K562 (cell line): ENCODE results near the gene MARCHF7. TPM values are rescaled to one million over a fixed set of nuclear protein-coding genes. Genes with fewer than 3 reads are reported as not detected.

Source experiments
- ATAC-seq: fragments of 200-7000 bp; cut with Tn5 transposase; 3 replicates; pipeline ENCODE4 v1.9.1; 2020; ENCODE audit warnings: moderate library complexity
- BruUV-seq: library from RNA; stranded (reverse); fragments of 400-500 nt; replicated peaks from 2 replicates; lab custom pipeline; 2021; lab: Mats Ljungman, UMichigan
- CTCF ChIA-PET: fragments of 300-600 bp; formaldehyde crosslinking; extraction: SDS; loops from one replicate; lab custom pipeline; 2021; ENCODE audit warnings: low intra/inter-chr PET ratio; lab: Yijun Ruan, JAX
- POLR2A ChIA-PET: fragments of 300-600, 350-650 bp; sonication (Branson Sonifier 250); formaldehyde crosslinking; extraction: SDS; loops from one replicate; lab custom pipeline; 2021; ENCODE audit warnings: antibody characterized with exemption, inconsistent platforms; lab: Yijun Ruan, JAX
- DNase-seq, 4 experiments: peaks; one replicate each; pipeline versions ENCODE4 v3.0.0 to v3.0.0-alpha.2; 2011 to 2018; ENCODE audit warnings: low spot score in 3 of 4, mixed read lengths in 3 of 4; ENCODE audit errors: extremely low read depth in 1 of 4
- FAIRE-seq: peaks from 2 replicates; lab custom pipeline; 2011; peaks lifted over from hg19 to GRCh38; lab: Jason Lieb, UNC
- H2AFZ ChIP-seq: 2 replicates; pipeline ENCODE4 v1.6.0; 2011; ENCODE audit warnings: low read depth, low read length, control low read depth, inconsistent platforms
- H3K27ac ChIP-seq: fragments of 200-600 bp; 3 replicates; pipeline ENCODE4 v1.8.0; 2011; ENCODE audit warnings: low read depth, mild to moderate bottlenecking, control low read depth, inconsistent platforms, low read length, moderate library complexity, mixed read lengths; ENCODE audit errors: extremely low read depth
- H3K27me3 ChIP-seq, 2 experiments: fragments of 300-600 bp in 1 of 2; 2 replicates in 1 of 2; 3 replicates in 1 of 2; pipeline versions ENCODE4 v1.6.0 to v1.8.0; 2011; ENCODE audit warnings: inconsistent platforms in 2 of 2, low read length in 2 of 2, mild to moderate bottlenecking in 1 of 2, mixed read lengths in 1 of 2, moderate library complexity in 1 of 2; ENCODE audit not compliant: control insufficient read depth in 2 of 2, insufficient read depth in 2 of 2
- H3K36me3 ChIP-seq: fragments of 300-600 bp; 3 replicates; pipeline ENCODE4 v1.8.0; 2011; ENCODE audit warnings: mild to moderate bottlenecking, low read length, inconsistent platforms; ENCODE audit not compliant: control insufficient read depth, insufficient read depth
- H3K4me1 ChIP-seq, 2 experiments: fragments of 200-600 bp in 1 of 2; replicated peaks in 1 of 2; 2 replicates in 1 of 2; 3 replicates in 1 of 2; pipeline versions ENCODE4 v1.5.1 to v1.8.0; 2011; ENCODE audit warnings: inconsistent platforms in 2 of 2, low read length in 2 of 2, mild to moderate bottlenecking in 1 of 2, mixed read lengths in 1 of 2, moderate library complexity in 1 of 2; ENCODE audit not compliant: control insufficient read depth in 2 of 2, insufficient read depth in 2 of 2
- H3K4me2 ChIP-seq: 2 replicates; pipeline ENCODE4 v1.6.1; 2011; ENCODE audit warnings: low read length, control low read depth, inconsistent platforms, mixed read lengths; ENCODE audit not compliant: insufficient read depth
- H3K4me3 ChIP-seq: fragments of 200-600 bp; sonication (generic), shearing (Covaris generic); 2 replicates; pipeline ENCODE4 v1.5.1; 2016; ENCODE audit warnings: control low read depth, inconsistent platforms
- H3K79me2 ChIP-seq: fragments of 200-600 bp; 3 replicates; pipeline ENCODE4 v1.8.0; 2011; ENCODE audit warnings: low read length, inconsistent platforms; ENCODE audit not compliant: control insufficient read depth, insufficient read depth
- H3K9ac ChIP-seq, 2 experiments: 2 replicates each; pipeline versions ENCODE4 v1.6.0 to v1.6.1; 2011; ENCODE audit warnings: low read depth in 2 of 2, low read length in 2 of 2, control low read depth in 1 of 2, inconsistent platforms in 1 of 2, mild to moderate bottlenecking in 1 of 2, mixed read lengths in 1 of 2; ENCODE audit not compliant: insufficient read depth in 1 of 2
- H3K9me1 ChIP-seq: one replicate; pipeline ENCODE4 v1.6.0; 2011; ENCODE audit warnings: inconsistent platforms, mild to moderate bottlenecking, low read length, moderate library complexity; ENCODE audit not compliant: control insufficient read depth, insufficient read depth
- H3K9me3 ChIP-seq: replicated peaks from 2 replicates; pipeline ENCODE4 v1.5.1; 2011; ENCODE audit warnings: low read depth, low read length, inconsistent platforms; ENCODE audit not compliant: control insufficient read depth, insufficient read depth
- H4K20me1 ChIP-seq: replicated peaks from 2 replicates; pipeline ENCODE4 v1.6.1; 2011; ENCODE audit warnings: low read length, inconsistent platforms, mixed read lengths; ENCODE audit not compliant: control insufficient read depth, insufficient read depth
- CREM ChIP-seq: IDR thresholded peaks from 2 replicates; pipeline ENCODE4 v1.6.1; 2014; ENCODE audit warnings: antibody characterized with exemption, low read depth
- ESRRB ChIP-seq: fragments of 250-450 bp; sonication (Bioruptor Pico); IDR thresholded peaks from 2 replicates; pipeline ENCODE4 v1.5.0; 2020; ENCODE audit warnings: mild to moderate bottlenecking, moderate library complexity, borderline replicate concordance
- HMG20B ChIP-seq: fragments of 250-450 bp; sonication (Bioruptor Pico); IDR thresholded peaks from 2 replicates; pipeline ENCODE4 v1.5.0; 2021; ENCODE audit warnings: mild to moderate bottlenecking
- RFX5 ChIP-seq: IDR thresholded peaks from 2 replicates; pipeline ENCODE4 v1.6.1; 2011; ENCODE audit warnings: low read depth, mild to moderate bottlenecking, improper control_type of control experiment, low read length
- SRSF1 ChIP-seq: fragments of 200-400 bp; formaldehyde crosslinking; IDR thresholded peaks from 2 replicates; pipeline ENCODE4 v1.6.1; 2017; ENCODE audit warnings: mild to moderate bottlenecking, low read depth, low read length, moderate library complexity
- ZNF239 ChIP-seq: fragments of 250-450 bp; sonication (Bioruptor Pico); IDR thresholded peaks from 2 replicates; pipeline ENCODE4 v1.4.0; 2020; ENCODE audit warnings: mild to moderate bottlenecking
- WGBS: fragments of 100-300 bp; shearing (Covaris generic); methylation state at CpG from one replicate; pipeline ENCODE4 v1.1.6; 2016; ENCODE audit warnings: low coverage, mixed read lengths; ENCODE audit not compliant: insufficient coverage; ENCODE audit errors: missing lambda C conversion rate; 5-methylcytosine and 5-hydroxymethylcytosine counted together
- in situ Hi-C: fragments of 300-500 bp; cut with MboI; formaldehyde crosslinking; loops from 4 replicates; pipeline ENCODE4 v1.15.0; 2018; ENCODE audit warnings: inconsistent platforms, mixed read lengths
- intact Hi-C: fragments of 100-400 bp; cut with micrococcal nuclease; formaldehyde crosslinking; loops from 2 replicates; pipeline ENCODE4 v1.14.2; 2022
- polyA plus RNA-seq, 8 experiments: library from polyadenylated mRNA; depleted of rRNA in 4 of 8; stranded (reverse) in 5 of 8; unstranded in 3 of 8; fragments of >200 nt; fragmentation: Nextera tagmentation in 2 of 8; fragmentation: Illumina TruSeq in 1 of 8; extraction: Ambion mirVana in 2 of 8; extraction: Trizol in 1 of 8; gene quantifications; 2 replicates each; pipeline versions ENCODE4 v1.2.1 to v1.2.3, GENCODE V29; 2011 to 2014; ENCODE audit warnings: inconsistent platforms in 1 of 8, missing spikeins in 1 of 8
- total RNA-seq, 7 experiments: library from RNA; depleted of rRNA in 6 of 7; stranded (reverse); fragments of >200 nt in 6 of 7; fragmentation: Illumina TruSeq in 2 of 7; extraction: Trizol in 2 of 7; gene quantifications; 2 replicates each; pipeline versions ENCODE4 v1.2.1 to v1.2.3, GENCODE V29; 2011 to 2021; ENCODE audit warnings: low replicate concordance in 1 of 7
- TF ChIP-seq, protein P1 (sequence below), 3 experiments: fragments of 200-800 bp in 1 of 3; sonication (Bioruptor generic) in 1 of 3; sonication (generic) in 1 of 3; formaldehyde crosslinking in 1 of 3; IDR thresholded peaks; 2 replicates each; pipeline versions ENCODE4 v1.6.1 to v1.8.0; 2016 to 2022; ENCODE audit warnings: mild to moderate bottlenecking in 2 of 3, missing compliant biosample characterization in 2 of 3, missing genetic modification characterization in 2 of 3, missing genetic modification reagents in 1 of 3
- TF ChIP-seq, protein P2 (sequence below): fragments of 250-450 bp; sonication (Bioruptor Pico); IDR thresholded peaks from 2 replicates; pipeline ENCODE4 v1.5.0; 2020; ENCODE audit warnings: mild to moderate bottlenecking, borderline replicate concordance

MARCHF7 gene
- total and polyA plus RNA-seq, 9 of the 15 experiments (the other 6 are each of a cell fraction or from before 2014, with no cell fraction given) = 58.2 to 137 (median 86.7) TPM

GRCh38 chr2:159671047-159671446 is 41.3 kb upstream of the MARCHF7 start:
- H3K9me1 ChIP-seq = no peaks in the 10 kb centered on the region
- no peaks in the 10 kb centered on the region for H3K36me3 ChIP-seq
- H3K27me3 ChIP-seq = no peaks in the 10 kb centered on the region
- H2AFZ ChIP-seq = no peak overlapping the region
- ChIA-PET CTCF (no interaction called here), POLR2A (no interaction called here)
- FAIRE-seq = peak; percentile 15
- TF ChIP-seq, protein P1, sequence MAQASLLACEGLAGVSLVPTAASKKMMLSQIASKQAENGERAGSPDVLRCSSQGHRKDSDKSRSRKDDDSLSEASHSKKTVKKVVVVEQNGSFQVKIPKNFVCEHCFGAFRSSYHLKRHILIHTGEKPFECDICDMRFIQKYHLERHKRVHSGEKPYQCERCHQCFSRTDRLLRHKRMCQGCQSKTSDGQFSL (CRISPR knock-in tag; IDR thresholded peaks at IDR 0.05) = no peak
- TF ChIP-seq, protein P1 (tag; IDR thresholded peaks at IDR 0.05) = no peak
- TF ChIP-seq CREM (no peak), ESRRB (no peak), RFX5 (no peak), SRSF1 (no peak), HMG20B (CRISPR knock-in tag) (no peak), ZNF239 (CRISPR knock-in tag) (no peak)
- TF ChIP-seq, protein P2, sequence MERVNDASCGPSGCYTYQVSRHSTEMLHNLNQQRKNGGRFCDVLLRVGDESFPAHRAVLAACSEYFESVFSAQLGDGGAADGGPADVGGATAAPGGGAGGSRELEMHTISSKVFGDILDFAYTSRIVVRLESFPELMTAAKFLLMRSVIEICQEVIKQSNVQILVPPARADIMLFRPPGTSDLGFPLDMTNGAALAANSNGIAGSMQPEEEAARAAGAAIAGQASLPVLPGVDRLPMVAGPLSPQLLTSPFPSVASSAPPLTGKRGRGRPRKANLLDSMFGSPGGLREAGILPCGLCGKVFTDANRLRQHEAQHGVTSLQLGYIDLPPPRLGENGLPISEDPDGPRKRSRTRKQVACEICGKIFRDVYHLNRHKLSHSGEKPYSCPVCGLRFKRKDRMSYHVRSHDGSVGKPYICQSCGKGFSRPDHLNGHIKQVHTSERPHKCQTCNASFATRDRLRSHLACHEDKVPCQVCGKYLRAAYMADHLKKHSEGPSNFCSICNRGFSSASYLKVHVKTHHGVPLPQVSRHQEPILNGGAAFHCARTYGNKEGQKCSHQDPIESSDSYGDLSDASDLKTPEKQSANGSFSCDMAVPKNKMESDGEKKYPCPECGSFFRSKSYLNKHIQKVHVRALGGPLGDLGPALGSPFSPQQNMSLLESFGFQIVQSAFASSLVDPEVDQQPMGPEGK (CRISPR knock-in tag) = no peak
- TF ChIP-seq, all 486 proteins: peak for 0
- ATAC-seq (no peak), DNase-seq (no peak)
- H3K79me2 ChIP-seq = no peaks in the 10 kb centered on the region
- 60% methylated on average over 3 of the region's 3 CpGs for WGBS
- H3K9ac ChIP-seq = no peak overlapping the region
- no peaks in the 10 kb centered on the region for H4K20me1 ChIP-seq
- H3K4me3 ChIP-seq = no peak overlapping the region
- BruUV-seq = no TSS peak
- intact Hi-C loops (no loop called here), in situ Hi-C loops (no loop called here)
- no peak overlapping the region for H3K27ac ChIP-seq
- H3K9me3 ChIP-seq = no peaks in the 10 kb centered on the region
- no peaks in the 10 kb centered on the region for H3K4me1 ChIP-seq
- H3K4me2 ChIP-seq = no peak overlapping the region
